SK-N-SH treated with all-trans-retinoic acid at 6 μM for 48 hours (cell line): ENCODE measurements around the gene MVB12B.

Source experiments
- ATAC-seq: fragments of 200-7000 bp; cut with Tn5 transposase; 3 replicates; pipeline ENCODE4 v1.9.1; 2020; ENCODE audit warnings: mild to moderate bottlenecking, moderate library complexity
- ARNTL ChIP-seq: fragments of 450-650 bp; formaldehyde crosslinking; IDR thresholded peaks from 2 replicates; pipeline ENCODE4 v1.5.0; 2020; ENCODE audit warnings: low read depth, mild to moderate bottlenecking, moderate library complexity, borderline replicate concordance
- BACH2 ChIP-seq: fragments of 250-450 bp; sonication (Bioruptor Pico); IDR thresholded peaks from 2 replicates; pipeline ENCODE4 v1.9.0; 2021; ENCODE audit warnings: mild to moderate bottlenecking, borderline replicate concordance
- CREB5 ChIP-seq: fragments of 250-450 bp; sonication (Bioruptor Pico); IDR thresholded peaks from 2 replicates; pipeline ENCODE4 v1.5.1; 2020; ENCODE audit warnings: low read depth, mild to moderate bottlenecking, moderate library complexity
- CSDC2 ChIP-seq: fragments of 250-450 bp; sonication (Bioruptor Pico); IDR thresholded peaks from 2 replicates; pipeline ENCODE4 v1.5.0; 2020; ENCODE audit warnings: mild to moderate bottlenecking, moderate library complexity
- CSRNP3 ChIP-seq: fragments of 250-450 bp; sonication (Bioruptor Pico); IDR thresholded peaks from 2 replicates; pipeline ENCODE4 v1.5.1; 2021; ENCODE audit warnings: mild to moderate bottlenecking, moderate library complexity
- ESRRG ChIP-seq: fragments of 250-450 bp; sonication (Bioruptor Pico); IDR thresholded peaks from 2 replicates; pipeline ENCODE4 v1.6.1; 2021; ENCODE audit warnings: mild to moderate bottlenecking
- GLIS3 ChIP-seq: fragments of 250-450 bp; sonication (Bioruptor Pico); IDR thresholded peaks from 2 replicates; pipeline ENCODE4 v1.5.0; 2020; ENCODE audit warnings: mild to moderate bottlenecking, moderate library complexity
- ISL1 ChIP-seq: fragments of 250-450 bp; sonication (Bioruptor Pico); IDR thresholded peaks from 2 replicates; pipeline ENCODE4 v2.1.2; 2022; ENCODE audit warnings: mild to moderate bottlenecking, moderate library complexity
- OSR1 ChIP-seq: fragments of 250-450 bp; sonication (Bioruptor Pico); IDR thresholded peaks from 2 replicates; pipeline ENCODE4 v1.8.0; 2022; ENCODE audit warnings: moderate library complexity, mild to moderate bottlenecking, inconsistent platforms
- PATZ1 ChIP-seq: fragments of 250-450 bp; sonication (Bioruptor Pico); IDR thresholded peaks from 2 replicates; pipeline ENCODE4 v1.8.0; 2020; ENCODE audit warnings: mild to moderate bottlenecking, moderate library complexity, borderline replicate concordance
- POU6F1 ChIP-seq: fragments of 250-450 bp; sonication (Bioruptor Pico); IDR thresholded peaks from 2 replicates; pipeline ENCODE4 v1.8.0; 2021; ENCODE audit warnings: low read depth, mild to moderate bottlenecking, moderate library complexity, borderline replicate concordance
- PPARA ChIP-seq: fragments of 250-450 bp; sonication (Bioruptor Pico); IDR thresholded peaks from 2 replicates; pipeline ENCODE4 v1.5.0; 2020; ENCODE audit warnings: mild to moderate bottlenecking, borderline replicate concordance
- RARB ChIP-seq: fragments of 250-450 bp; sonication (Bioruptor Pico); IDR thresholded peaks from 2 replicates; pipeline ENCODE4 v1.8.0; 2021; ENCODE audit warnings: mild to moderate bottlenecking, moderate library complexity
- SNAI2 ChIP-seq: fragments of 250-450 bp; sonication (Bioruptor Pico); IDR thresholded peaks from 2 replicates; pipeline ENCODE4 v1.5.0; 2020; ENCODE audit warnings: mild to moderate bottlenecking, moderate library complexity
- TCF4 ChIP-seq: fragments of 250-450 bp; sonication (Bioruptor Pico); IDR thresholded peaks from 2 replicates; pipeline ENCODE4 v1.8.0; 2021; ENCODE audit warnings: mild to moderate bottlenecking, moderate library complexity, borderline replicate concordance
- TOX ChIP-seq: fragments of 250-450 bp; sonication (Bioruptor Pico); IDR thresholded peaks from 2 replicates; pipeline ENCODE4 v1.8.0; 2021; ENCODE audit warnings: mild to moderate bottlenecking, moderate library complexity, borderline replicate concordance
- TSHZ2 ChIP-seq: fragments of 250-450 bp; sonication (Bioruptor Pico); IDR thresholded peaks from 2 replicates; pipeline ENCODE4 v1.5.0; 2020; ENCODE audit warnings: mild to moderate bottlenecking, moderate library complexity
- ZFP3 ChIP-seq: fragments of 250-450 bp; sonication (Bioruptor Pico); IDR thresholded peaks from 2 replicates; pipeline ENCODE4 v1.5.0; 2020; ENCODE audit warnings: mild to moderate bottlenecking, moderate library complexity
- ZFP30 ChIP-seq: fragments of 450-650 bp; formaldehyde crosslinking; IDR thresholded peaks from 2 replicates; pipeline ENCODE4 v1.5.0; 2022; ENCODE audit warnings: mild to moderate bottlenecking, moderate library complexity
- ZNF565 ChIP-seq: fragments of 450-650 bp; formaldehyde crosslinking; conservative IDR thresholded peaks from 2 replicates; pipeline ENCODE4 v1.5.0; 2020; ENCODE audit warnings: low read depth, mild to moderate bottlenecking, moderate library complexity
- ZNF70 ChIP-seq: fragments of 450-650 bp; formaldehyde crosslinking; IDR thresholded peaks from 2 replicates; pipeline ENCODE4 v1.5.0; 2020; ENCODE audit warnings: mild to moderate bottlenecking, moderate library complexity
- ZNF8 ChIP-seq: fragments of 450-650 bp; formaldehyde crosslinking; IDR thresholded peaks from 2 replicates; pipeline ENCODE4 v1.5.0; 2020; ENCODE audit warnings: mild to moderate bottlenecking, moderate library complexity

The MVB12B gene

GRCh38 chr9:126502417-126503332 lies 176.0 kb downstream of the MVB12B start:
- no peak for ATAC-seq
- no peak for TF ChIP-seq PPARA
- TF ChIP-seq CSRNP3 (CRISPR knock-in tag): no peak
- TF ChIP-seq TOX (CRISPR knock-in tag): no peak
- TF ChIP-seq ESRRG: no peak
- no peak for TF ChIP-seq TSHZ2 (CRISPR knock-in tag)
- no peak for TF ChIP-seq RARB
- no peak for TF ChIP-seq OSR1
- TF ChIP-seq BACH2: no peak
- TF ChIP-seq CSDC2 (CRISPR knock-in tag): no peak
- no peak for TF ChIP-seq ZNF8 (CRISPR knock-in tag)
- TF ChIP-seq CREB5: no peak
- no peak for TF ChIP-seq TCF4
- TF ChIP-seq PATZ1 (CRISPR knock-in tag): no peak
- TF ChIP-seq ARNTL: no peak
- TF ChIP-seq ZNF70 (CRISPR knock-in tag): no peak
- no peak for TF ChIP-seq ISL1 (CRISPR knock-in tag)
- no peak for TF ChIP-seq POU6F1 (CRISPR knock-in tag)
- TF ChIP-seq GLIS3 (CRISPR knock-in tag): no peak
- TF ChIP-seq ZFP3: no peak
- no peak for TF ChIP-seq ZNF565 (CRISPR knock-in tag)

- no peak for ATAC-seq
- TF ChIP-seq RARB (no peak), PATZ1 (CRISPR knock-in tag) (no peak), BACH2 (no peak), CREB5 (no peak), ZNF565 (CRISPR knock-in tag) (no peak), GLIS3 (CRISPR knock-in tag) (no peak), POU6F1 (CRISPR knock-in tag) (no peak), SNAI2 (CRISPR knock-in tag) (no peak), ZFP30 (CRISPR knock-in tag) (no peak)
Observed at GRCh38 chr9:126503333-126504085, 176.9 kb downstream of the MVB12B start.
